Measurements from ENCODE around the gene NCK2.

NCK2 gene

DNA sequence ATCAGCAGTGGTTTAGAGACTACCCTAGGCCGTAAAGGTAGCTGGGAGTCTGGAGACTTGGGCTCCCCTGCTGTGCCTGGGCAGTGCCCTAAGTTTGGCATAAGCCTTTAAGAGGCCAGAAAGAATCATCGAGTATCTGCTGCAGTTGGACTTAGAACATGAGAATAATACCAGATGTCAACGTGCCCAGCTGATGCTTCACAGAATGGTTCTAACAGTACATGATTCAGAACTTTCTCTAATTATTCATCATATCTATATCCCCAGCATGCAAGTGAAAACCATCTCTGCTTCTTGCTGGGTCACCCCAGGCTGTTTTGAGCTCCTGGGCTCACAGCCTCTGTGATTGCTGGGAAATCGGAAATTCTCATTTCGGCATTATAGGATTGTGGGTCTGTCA is 118.1 kb downstream of the NCK2 start:
- DNase-seq (ENCODE audit: extremely low spot score): no peak
- CTCF ChIA-PET: interaction anchor here (0.9 to 1.4 kb wide), 3 partner anchors 12 to 65 kb away, joined by 3 to 4 read pairs (median 3); no protein-coding TSS in a partner anchor
- no peak for TF ChIP-seq CTCF (IDR thresholded peaks at IDR 0.05; ENCODE audit: control extremely low read depth, extremely low read depth, low read depth, missing control alignments)
- POLR2A ChIA-PET: no interaction called here

DNA sequence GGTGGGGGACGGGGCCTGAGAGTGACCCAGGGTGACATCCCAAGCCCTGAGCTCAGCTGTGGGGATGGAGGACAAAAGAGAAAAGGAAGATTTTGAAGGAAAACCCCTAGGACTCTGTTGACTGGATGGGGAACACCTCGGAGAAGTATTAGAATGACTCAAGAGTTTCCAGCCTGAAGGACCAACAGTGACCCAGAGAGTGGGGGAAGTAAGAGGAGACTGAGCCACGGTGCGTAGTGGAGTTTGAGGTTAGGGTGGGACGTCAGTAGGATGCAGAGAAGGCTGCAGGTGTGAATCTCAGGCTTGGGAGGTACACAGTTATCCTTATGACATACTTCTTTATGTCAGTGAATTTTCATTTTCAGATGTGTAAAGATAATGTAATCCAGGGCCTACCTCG is 119.5 kb downstream of the NCK2 start:
- ChIA-PET POLR2A (no interaction called here), CTCF (interaction anchor here (1.2 to 1.4 kb wide), 2 partner anchors 66 to 93 kb away, joined by 3 read pairs; no protein-coding TSS in a partner anchor)
- DNase-seq (ENCODE audit: extremely low spot score): peak; percentile 44
- no peak for TF ChIP-seq CTCF (IDR thresholded peaks at IDR 0.05; ENCODE audit: control extremely low read depth, extremely low read depth, low read depth, missing control alignments)

DNA sequence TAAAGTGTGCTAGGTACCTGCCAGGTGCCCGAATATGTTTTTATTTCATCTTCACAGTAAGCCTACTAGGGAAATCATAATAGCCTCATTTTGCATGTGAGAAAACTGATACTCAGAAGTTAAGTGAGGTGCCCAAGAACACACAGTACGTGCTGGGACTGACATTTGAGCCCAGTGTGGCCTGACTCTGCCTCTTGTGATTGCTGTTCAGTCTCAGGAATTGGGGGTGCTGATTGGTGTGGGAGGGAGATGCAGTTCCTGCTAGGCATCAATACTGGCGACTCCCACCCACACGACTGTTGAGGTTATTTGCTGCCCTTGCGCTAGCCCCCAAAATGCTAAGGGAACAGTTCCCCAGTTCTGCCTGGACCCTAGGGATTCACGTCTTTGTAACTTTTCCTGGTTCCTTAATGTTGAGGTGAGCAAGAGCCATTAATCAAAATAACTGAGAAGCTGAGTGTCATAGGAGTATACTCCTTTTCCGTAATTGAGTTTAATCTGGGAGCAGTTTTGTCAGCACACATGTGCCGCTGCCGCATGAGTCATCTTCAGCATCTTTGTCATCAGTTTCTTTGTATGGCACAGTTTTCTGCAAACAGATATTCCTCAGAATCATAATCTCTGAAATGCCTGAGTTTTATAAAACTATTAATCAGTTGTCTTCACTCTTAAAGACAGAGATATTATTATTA is 120.7 kb downstream of the NCK2 start:
- no peak for DNase-seq (ENCODE audit: extremely low spot score)
- ChIA-PET POLR2A (no interaction called here), CTCF (no interaction called here)
- no peak for TF ChIP-seq CTCF (IDR thresholded peaks at IDR 0.05; ENCODE audit: control extremely low read depth, extremely low read depth, low read depth, missing control alignments)

GRCh38 chr2:105866216-105867185 is 121.8 kb downstream of the NCK2 start:
- no peak for TF ChIP-seq CTCF (IDR thresholded peaks at IDR 0.05; ENCODE audit: control extremely low read depth, extremely low read depth, low read depth, missing control alignments)
- CTCF ChIA-PET: interaction anchor here (0.7 kb wide), 1 partner anchor 27 kb away, joined by 3 read pairs; no protein-coding TSS in a partner anchor
- DNase-seq (ENCODE audit: extremely low spot score): no peak
- POLR2A ChIA-PET: no interaction called here

DNA sequence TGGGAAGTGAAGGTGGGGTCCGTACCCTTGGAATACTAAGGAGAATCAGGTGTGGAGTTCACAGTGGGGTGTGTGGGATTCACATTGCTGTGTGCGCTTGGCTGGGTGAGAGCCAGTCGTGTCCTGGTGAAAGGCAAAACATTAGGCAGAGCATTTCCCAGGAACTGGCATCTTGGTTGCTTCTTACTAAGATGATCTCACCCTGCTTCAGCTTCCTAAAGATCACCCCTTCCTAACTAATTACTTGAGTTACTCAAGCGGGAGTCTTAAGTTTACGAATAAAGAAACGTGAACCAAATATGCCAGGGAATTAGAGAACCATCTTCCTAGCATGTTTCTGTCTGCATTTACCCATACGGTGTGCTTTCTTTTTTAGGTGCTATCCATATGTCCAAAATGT is 122.9 kb downstream of the NCK2 start:
- CTCF ChIA-PET: interaction anchor here (1.3 kb wide), 1 partner anchor 9 kb away, joined by 3 read pairs; no protein-coding TSS in a partner anchor
- POLR2A ChIA-PET: no interaction called here
- DNase-seq (ENCODE audit: extremely low spot score): no peak
- TF ChIP-seq CTCF (IDR thresholded peaks at IDR 0.05; ENCODE audit: control extremely low read depth, extremely low read depth, low read depth, missing control alignments): no peak

DNA sequence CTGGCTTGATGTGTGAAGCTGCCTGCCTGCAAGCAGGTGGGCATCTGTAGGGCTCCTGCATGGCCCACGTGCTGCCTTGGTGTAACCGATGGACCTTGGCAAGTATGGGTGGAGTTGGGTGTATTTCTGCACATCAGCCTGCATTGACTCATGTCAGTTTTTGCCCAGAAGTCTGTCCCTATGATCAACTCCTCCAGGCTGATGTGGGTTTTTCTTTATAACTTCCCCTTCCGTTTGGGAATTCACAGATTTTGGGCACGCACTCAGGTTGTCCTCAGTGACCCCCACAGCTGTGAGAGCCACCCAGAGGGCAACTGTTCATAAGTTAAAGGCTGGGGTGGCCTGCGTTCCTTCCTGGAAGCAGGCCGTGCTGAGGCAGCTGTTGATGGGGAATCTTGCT is 123.3 kb downstream of the NCK2 start:
- POLR2A ChIA-PET: no interaction called here
- CTCF ChIA-PET: interaction anchor here (1.3 kb wide), 1 partner anchor 10 kb away, joined by 3 read pairs; no protein-coding TSS in a partner anchor
- no peak for DNase-seq (ENCODE audit: extremely low spot score)
- no peak for TF ChIP-seq CTCF (IDR thresholded peaks at IDR 0.05; ENCODE audit: control extremely low read depth, extremely low read depth, low read depth, missing control alignments)

All from GM10248 (cell line).